ENCODE results near the gene TWSG1. TPM values are rescaled to one million over a fixed set of nuclear protein-coding genes. Genes with fewer than 3 reads are reported as not detected.

Gene TWSG1
- total RNA-seq, 1 experiment from 2014 or later = 29.1 TPM

DNA sequence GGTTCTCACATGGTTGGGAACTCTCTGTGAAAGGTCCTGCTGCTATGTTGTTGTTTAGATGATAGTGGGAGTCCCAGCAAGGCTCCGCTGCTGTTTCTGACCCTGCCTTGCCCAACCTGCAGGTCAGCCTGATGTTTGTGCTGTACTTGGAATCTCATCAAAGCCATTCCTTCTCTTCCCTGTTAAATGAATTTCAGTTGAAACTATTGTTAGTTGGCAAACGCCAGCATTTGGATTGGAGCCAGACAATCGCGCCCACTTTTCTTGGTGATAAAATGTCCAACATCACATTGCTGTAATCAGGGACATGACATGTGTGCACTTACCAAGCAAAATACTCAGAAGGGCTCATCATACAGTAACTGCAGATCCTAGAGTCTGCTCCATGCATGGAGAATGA lies 12.8 kb upstream of the TWSG1 start:
- TF ChIP-seq, protein P1, sequence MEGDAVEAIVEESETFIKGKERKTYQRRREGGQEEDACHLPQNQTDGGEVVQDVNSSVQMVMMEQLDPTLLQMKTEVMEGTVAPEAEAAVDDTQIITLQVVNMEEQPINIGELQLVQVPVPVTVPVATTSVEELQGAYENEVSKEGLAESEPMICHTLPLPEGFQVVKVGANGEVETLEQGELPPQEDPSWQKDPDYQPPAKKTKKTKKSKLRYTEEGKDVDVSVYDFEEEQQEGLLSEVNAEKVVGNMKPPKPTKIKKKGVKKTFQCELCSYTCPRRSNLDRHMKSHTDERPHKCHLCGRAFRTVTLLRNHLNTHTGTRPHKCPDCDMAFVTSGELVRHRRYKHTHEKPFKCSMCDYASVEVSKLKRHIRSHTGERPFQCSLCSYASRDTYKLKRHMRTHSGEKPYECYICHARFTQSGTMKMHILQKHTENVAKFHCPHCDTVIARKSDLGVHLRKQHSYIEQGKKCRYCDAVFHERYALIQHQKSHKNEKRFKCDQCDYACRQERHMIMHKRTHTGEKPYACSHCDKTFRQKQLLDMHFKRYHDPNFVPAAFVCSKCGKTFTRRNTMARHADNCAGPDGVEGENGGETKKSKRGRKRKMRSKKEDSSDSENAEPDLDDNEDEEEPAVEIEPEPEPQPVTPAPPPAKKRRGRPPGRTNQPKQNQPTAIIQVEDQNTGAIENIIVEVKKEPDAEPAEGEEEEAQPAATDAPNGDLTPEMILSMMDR (IDR thresholded peaks at IDR 0.05; ENCODE audit: unreplicated experiment) = no peak
- peaks cover 10% of the 10 kb centered on the region for H3K9me3 Mint-ChIP-seq (ENCODE audit: low read depth, unreplicated experiment)
- no peak overlapping the region for H3K4me3 Mint-ChIP-seq (ENCODE audit: low read depth, unreplicated experiment)
- CTCF ChIA-PET = no interaction called here
- intact Hi-C loops (cut with micrococcal nuclease; ENCODE audit: unreplicated experiment) = no loop called here
- no peak for DNase-seq
- peaks cover 28% of the 10 kb centered on the region for H3K27me3 Mint-ChIP-seq (ENCODE audit: unreplicated experiment)
- BruUV-seq (replicated peaks) = no TSS peak
- H3K36me3 Mint-ChIP-seq (ENCODE audit: insufficient read depth, unreplicated experiment) = no peaks in the 10 kb centered on the region
- peaks cover 14% of the 10 kb centered on the region for H3K4me1 Mint-ChIP-seq (ENCODE audit: low read depth, unreplicated experiment)
- no peak overlapping the region for H3K27ac Mint-ChIP-seq (ENCODE audit: unreplicated experiment)

DNA sequence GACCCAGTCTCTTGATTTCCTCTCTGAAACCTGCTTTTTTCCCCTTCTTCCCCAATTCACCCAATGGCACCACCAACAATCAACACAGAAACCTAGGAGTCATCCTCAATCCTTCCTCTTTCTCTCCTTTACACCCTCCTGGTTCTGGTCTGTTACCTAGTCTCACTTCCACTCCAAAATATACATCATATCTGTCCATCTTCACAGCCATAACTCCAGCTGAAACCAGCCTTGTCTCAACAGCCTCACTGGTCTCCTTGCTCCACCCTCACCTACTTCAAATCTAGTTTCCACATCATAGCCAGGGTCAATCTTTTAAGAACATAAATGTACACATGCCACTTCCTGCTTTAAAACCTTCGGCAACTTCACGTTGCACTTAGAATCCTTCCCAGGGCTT lies 11.8 kb upstream of the TWSG1 start:
- Mint-ChIP-seq H3K27ac (ENCODE audit: unreplicated experiment) (no peak overlapping the region), H3K4me3 (ENCODE audit: low read depth, unreplicated experiment) (no peak overlapping the region), H3K27me3 (ENCODE audit: unreplicated experiment) (peaks cover 28% of the 10 kb centered on the region), H3K36me3 (ENCODE audit: insufficient read depth, unreplicated experiment) (no peaks in the 10 kb centered on the region), H3K9me3 (ENCODE audit: low read depth, unreplicated experiment) (peaks cover 10% of the 10 kb centered on the region), H3K4me1 (ENCODE audit: low read depth, unreplicated experiment) (peaks cover 14% of the 10 kb centered on the region)
- no TSS peak for BruUV-seq (replicated peaks)
- DNase-seq = no peak
- CTCF ChIA-PET = no interaction called here
- TF ChIP-seq, protein P1 (IDR thresholded peaks at IDR 0.05; ENCODE audit: unreplicated experiment) = no peak
- intact Hi-C loops (cut with micrococcal nuclease; ENCODE audit: unreplicated experiment) = no loop called here

DNA sequence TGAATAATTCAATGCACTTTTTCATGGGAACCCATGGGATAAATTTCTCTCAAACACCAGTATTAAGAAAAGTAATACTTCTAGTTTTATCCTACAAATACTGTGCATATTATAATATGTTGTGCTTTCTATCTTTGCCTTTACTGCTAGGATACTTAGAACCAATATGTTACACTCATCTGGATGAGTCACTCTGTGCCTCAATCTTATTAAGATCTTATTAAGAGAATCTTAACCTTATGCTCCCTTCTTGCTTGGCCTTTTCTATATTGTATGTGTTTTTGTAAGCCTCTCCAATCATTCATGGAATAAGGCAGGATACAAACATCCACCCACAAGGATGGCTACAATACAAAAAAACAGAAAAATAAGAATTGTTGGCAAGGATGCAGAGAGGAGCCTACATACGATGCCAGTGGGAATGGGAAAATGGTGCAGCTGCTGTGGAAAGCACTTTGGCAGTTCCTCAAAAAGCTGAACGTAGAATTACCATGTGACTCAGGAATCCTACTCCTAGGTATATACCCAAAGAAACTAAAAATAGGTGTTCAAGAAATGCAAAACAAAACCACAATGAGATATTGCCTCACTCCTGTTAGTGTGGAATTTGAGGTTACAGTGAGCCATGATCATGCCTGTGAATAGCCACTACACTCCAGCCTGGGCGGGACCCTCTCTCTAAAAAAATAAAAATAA lies 10.7 kb upstream of the TWSG1 start:
- no peak for DNase-seq
- no TSS peak for BruUV-seq (replicated peaks)
- Mint-ChIP-seq H3K4me3 (ENCODE audit: low read depth, unreplicated experiment) (no peak overlapping the region), H3K36me3 (ENCODE audit: insufficient read depth, unreplicated experiment) (no peaks in the 10 kb centered on the region), H3K4me1 (ENCODE audit: low read depth, unreplicated experiment) (peaks cover 14% of the 10 kb centered on the region), H3K27me3 (ENCODE audit: unreplicated experiment) (peaks cover 28% of the 10 kb centered on the region), H3K9me3 (ENCODE audit: low read depth, unreplicated experiment) (peaks cover 10% of the 10 kb centered on the region), H3K27ac (ENCODE audit: unreplicated experiment) (no peak overlapping the region)
- intact Hi-C loops (cut with micrococcal nuclease; ENCODE audit: unreplicated experiment) = no loop called here
- TF ChIP-seq, protein P1 (IDR thresholded peaks at IDR 0.05; ENCODE audit: unreplicated experiment) = no peak
- CTCF ChIA-PET = no interaction called here

DNA sequence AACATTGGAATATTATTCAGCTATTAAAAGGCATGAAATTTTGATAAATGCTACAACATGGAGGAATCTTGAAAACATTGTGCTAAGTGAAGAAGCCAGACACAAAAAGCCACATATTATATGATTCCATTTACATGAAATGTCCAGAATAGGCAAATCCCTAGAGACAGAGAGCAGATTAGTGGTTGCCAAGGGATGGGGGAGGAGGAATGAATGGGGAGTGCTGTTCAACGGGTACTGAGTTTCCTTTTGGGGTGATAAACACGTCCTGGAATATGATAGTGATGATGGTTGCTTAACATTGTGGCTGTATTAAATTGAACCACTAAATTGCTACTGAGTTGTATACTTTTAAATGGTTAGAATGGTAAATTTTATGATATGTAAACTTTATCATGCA lies 8.9 kb upstream of the TWSG1 start:
- intact Hi-C loops (cut with micrococcal nuclease; ENCODE audit: unreplicated experiment) = no loop called here
- DNase-seq = no peak
- TF ChIP-seq, protein P1 (IDR thresholded peaks at IDR 0.05; ENCODE audit: unreplicated experiment) = no peak
- peaks cover 28% of the 10 kb centered on the region for H3K27me3 Mint-ChIP-seq (ENCODE audit: unreplicated experiment)
- no peak overlapping the region for H3K4me3 Mint-ChIP-seq (ENCODE audit: low read depth, unreplicated experiment)
- no peaks in the 10 kb centered on the region for H3K36me3 Mint-ChIP-seq (ENCODE audit: insufficient read depth, unreplicated experiment)
- BruUV-seq (replicated peaks) = no TSS peak
- H3K4me1 Mint-ChIP-seq (ENCODE audit: low read depth, unreplicated experiment) = peaks cover 13% of the 10 kb centered on the region
- H3K9me3 Mint-ChIP-seq (ENCODE audit: low read depth, unreplicated experiment) = peaks cover 9% of the 10 kb centered on the region
- no peak overlapping the region for H3K27ac Mint-ChIP-seq (ENCODE audit: unreplicated experiment)
- CTCF ChIA-PET = no interaction called here

All from Calu3 (cell line).